Gastrocnemius medialis (tissue), 4 donors: Measurements from ENCODE around the gene SYMPK. TPM values are rescaled to one million over a fixed set of nuclear protein-coding genes. Genes with fewer than 3 reads are reported as not detected.
"Not testable (repeated sequence)": the region's sequence is repeated elsewhere in the genome, so short reads cannot be mapped to it uniquely, and the experiment has no call there.

Source experiments
- ATAC-seq, 2 donors: fragments of 150-250 bp; one replicate each; pipeline ENCODE4 v1.9.1; 2016
- DNase-seq, 2 donors: peaks; one replicate each; pipeline ENCODE4 v3.0.0-alpha.2; 2019
- H3K27ac ChIP-seq, 4 donors: fragments of 200-600 bp; sonication (generic); 1 replicate in 1 of 4; 2 replicates in 3 of 4; pipeline ENCODE4 v1.5.1; 2016 to 2018; ENCODE audit warnings: mild to moderate bottlenecking in 2 of 4, moderate library complexity in 1 of 4
- H3K27me3 ChIP-seq, 3 donors: fragments of 200-600 bp; sonication (generic) in 2 of 3; 1 replicate in 1 of 3; 2 replicates in 2 of 3; pipeline versions ENCODE4 v1.5.1 to v1.6.0; 2016 to 2019; ENCODE audit warnings: mild to moderate bottlenecking in 1 of 3, moderate library complexity in 1 of 3
- H3K36me3 ChIP-seq, 2 donors: fragments of 200-600 bp; sonication (generic) in 1 of 2; one replicate each; pipeline ENCODE4 v1.5.1; 2017 to 2018
- H3K4me1 ChIP-seq, 2 donors: fragments of 200-600 bp; sonication (generic) in 1 of 2; one replicate each; pipeline ENCODE4 v1.5.1; 2016 to 2017; ENCODE audit warnings: mild to moderate bottlenecking in 2 of 2
- H3K4me3 ChIP-seq, 4 donors: fragments of 200-600 bp; sonication (generic) in 3 of 4; 1 replicate in 1 of 4; 2 replicates in 3 of 4; pipeline ENCODE4 v1.5.1; 2016 to 2019; ENCODE audit warnings: mild to moderate bottlenecking in 2 of 4
- H3K9me3 ChIP-seq, 3 donors: fragments of 200-600 bp; sonication (generic) in 2 of 3; 1 replicate in 1 of 3; 2 replicates in 2 of 3; pipeline ENCODE4 v1.5.1; 2016 to 2019
- CTCF ChIP-seq, 5 experiments: fragments of 450-650 bp in 3 of 5; fragments of 200-600 bp in 2 of 5; sonication (generic) in 2 of 5; IDR thresholded peaks in 4 of 5; conservative IDR thresholded peaks in 1 of 5; 1 replicate in 4 of 5; 2 replicates in 1 of 5; pipeline ENCODE4 v1.5.1; 2016 to 2019; ENCODE audit warnings: antibody characterized with exemption in 5 of 5, mild to moderate bottlenecking in 3 of 5, moderate library complexity in 3 of 5
- POLR2A ChIP-seq, 2 donors: fragments of 450-650 bp; IDR thresholded peaks; one replicate each; pipeline ENCODE4 v1.6.1; 2017; ENCODE audit warnings: antibody characterized with exemption in 2 of 2, mild to moderate bottlenecking in 2 of 2, moderate library complexity in 2 of 2
- in situ Hi-C, 4 donors: fragments of 200-750 bp; cut with MboI; loops; one replicate each; pipeline versions ENCODE4 v1.15.0 to v1.8.0; 2017; ENCODE audit warnings: low sequenced_read_pairs in 4 of 4
- intact Hi-C: fragments of 100-400 bp; cut with DNase I; formaldehyde crosslinking; loops from one replicate; pipeline ENCODE4 v1.15.1; 2023; ENCODE audit warnings: low total_unique reads
- total RNA-seq, 4 donors: library from RNA; depleted of rRNA; stranded (reverse); fragments of >200 nt; gene quantifications; one replicate each; pipeline versions ENCODE4 v1.1.0 to v1.2.3, GENCODE V29; 2016

SYMPK gene
- total RNA-seq, 4 donors from 2014 or later: 14.1 to 64.6 (median 34.9) TPM

GRCh38 chr19:45872095-45872919 lies 9.4 kb upstream of the SYMPK start:
- TF ChIP-seq CTCF (IDR thresholded peaks at IDR 0.05 in 4 of 5, conservative IDR thresholded peaks at IDR 0.05 in 1 of 5) (no peak), POLR2A (IDR thresholded peaks at IDR 0.05) (no peak)
- intact Hi-C loops: no loop called here

DNA sequence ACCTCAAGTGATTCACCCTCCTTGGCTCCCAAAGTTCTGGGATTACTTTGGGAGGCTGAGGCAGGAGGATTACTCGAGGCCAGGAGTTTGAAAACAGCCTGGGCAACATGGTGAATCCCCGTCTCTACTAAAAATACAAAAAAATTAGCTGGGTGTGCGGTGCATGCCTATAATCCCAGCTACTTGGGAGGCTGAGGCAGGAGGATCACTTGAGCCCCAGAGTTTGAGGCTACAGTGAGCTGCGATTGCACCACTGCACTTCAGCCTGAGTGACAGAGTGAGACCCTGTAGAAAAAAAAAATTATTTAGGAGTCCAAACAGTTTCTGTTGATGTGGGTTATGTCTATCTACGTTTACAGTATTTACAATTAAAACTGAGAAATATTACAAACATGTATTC lies 7.9 kb upstream of the SYMPK start:
- Histone ChIP-seq H3K36me3 (no peaks in the 10 kb centered on the region), H3K4me1 (no peaks in the 10 kb centered on the region), H3K9me3 (no peaks in the 10 kb centered on the region), H3K4me3 (no peak overlapping the region), H3K27me3 (no peaks in the 10 kb centered on the region), H3K27ac (no peak overlapping the region)
- ATAC-seq (no peak), DNase-seq (no peak)
- TF ChIP-seq POLR2A (IDR thresholded peaks at IDR 0.05) (no peak), CTCF (IDR thresholded peaks at IDR 0.05 in 4 of 5, conservative IDR thresholded peaks at IDR 0.05 in 1 of 5) (no peak)
- in situ Hi-C loops (no loop called here), intact Hi-C loops (no loop called here)

More at GRCh38 chr19:45872095-45872919, 9.4 kb upstream of the SYMPK start:
- in situ Hi-C loops: no loop called here
- Histone ChIP-seq H3K27ac (no peak overlapping the region), H3K4me3 (no peak overlapping the region), H3K36me3 (no peaks in the 10 kb centered on the region), H3K4me1 (no peaks in the 10 kb centered on the region), H3K9me3 (no peaks in the 10 kb centered on the region), H3K27me3 (peaks cover 0 to 9% (median 0%) of the 10 kb centered on the region in 3 donors)
- no peak for ATAC-seq
- DNase-seq: no peak

DNA sequence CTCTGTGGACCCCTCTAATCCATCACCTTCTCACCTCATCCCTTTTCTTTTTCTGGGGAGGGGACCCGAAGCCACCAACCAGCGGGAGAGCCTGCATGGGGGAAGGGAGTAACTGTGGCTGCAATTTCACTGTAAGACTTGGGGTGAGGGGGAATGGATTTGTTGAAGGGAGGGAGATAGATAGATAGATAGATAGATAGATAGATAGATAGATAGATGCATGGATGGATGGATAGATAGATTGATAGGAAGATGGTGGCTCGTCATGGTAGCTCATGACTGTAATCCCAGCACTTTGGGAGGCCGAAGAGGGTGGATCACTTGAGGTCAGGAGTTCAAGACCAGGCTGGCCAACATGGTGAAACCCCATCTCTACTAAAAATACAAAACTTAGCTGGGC lies 4.3 kb upstream of the SYMPK start:
- in situ Hi-C loops, H3K4me1 ChIP-seq, H3K27ac ChIP-seq, DNase-seq, H3K36me3 ChIP-seq, H3K9me3 ChIP-seq, intact Hi-C loops, ATAC-seq, H3K4me3 ChIP-seq: not testable (repeated sequence)
- peaks cover 10 to 16% (median 10%) of the 10 kb centered on the region in 3 donors for H3K27me3 ChIP-seq

DNA sequence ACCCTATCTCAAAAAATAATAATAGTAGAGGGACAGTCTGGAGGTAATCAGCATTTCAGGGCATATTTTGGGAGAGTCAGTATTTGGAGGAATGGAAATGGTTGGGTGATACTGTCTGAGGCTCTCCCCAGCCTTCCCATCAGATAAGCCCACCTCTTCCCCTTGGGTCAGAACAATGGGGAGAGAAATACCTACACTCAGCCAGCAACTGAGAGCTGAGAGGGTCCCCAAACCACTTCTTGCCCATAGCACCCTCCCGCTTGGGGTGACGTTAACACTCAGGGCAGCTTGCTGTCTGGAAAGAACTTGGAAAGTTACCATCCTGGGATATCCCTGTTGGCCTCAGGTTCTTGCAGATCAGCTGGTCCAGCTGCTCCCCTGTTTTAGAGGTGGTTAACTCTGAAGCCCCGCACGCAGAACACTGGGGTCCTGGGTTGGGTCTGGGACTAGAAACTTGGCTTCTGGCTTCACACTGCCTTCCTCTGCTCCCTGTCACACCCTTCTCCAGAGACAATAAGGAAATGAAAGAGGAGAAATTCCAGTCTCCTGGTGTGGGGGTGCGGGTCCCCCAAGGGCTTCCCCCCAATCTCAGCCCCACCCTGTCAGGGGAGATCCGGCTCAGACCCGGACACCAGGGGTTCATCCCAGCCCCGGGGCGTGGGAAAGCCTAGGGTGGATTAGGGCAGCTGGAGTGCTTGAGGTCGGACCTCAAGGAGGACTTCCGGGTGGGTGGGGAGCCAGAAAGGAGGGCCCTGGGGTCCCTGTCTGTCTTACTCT lies 3.6 kb upstream of the SYMPK start:
- TF ChIP-seq POLR2A (IDR thresholded peaks at IDR 0.05): no peak
- no peak for TF ChIP-seq CTCF (IDR thresholded peaks at IDR 0.05 in 4 of 5, conservative IDR thresholded peaks at IDR 0.05 in 1 of 5)
- Histone ChIP-seq H3K27ac (no peak overlapping the region), H3K4me3 (no peak overlapping the region), H3K36me3 (no peaks in the 10 kb centered on the region), H3K9me3 (no peaks in the 10 kb centered on the region), H3K4me1 (peaks cover 8 to 14% of the 10 kb centered on the region in 2 donors), H3K27me3 (peaks cover 10 to 16% (median 10%) of the 10 kb centered on the region in 3 donors)
- no peak for DNase-seq
- no peak for ATAC-seq
- in situ Hi-C loops (no loop called here), intact Hi-C loops (no loop called here)
